B cell (primary cell): ENCODE measurements around the gene CHAT. TPM values are rescaled to one million over a fixed set of nuclear protein-coding genes. Genes with fewer than 3 reads are reported as not detected.

Experiments
- ATAC-seq: fragments of 200-7000 bp; cut with Tn5 transposase; one replicate; pipeline ENCODE4 v1.10.0; 2021; ENCODE audit warnings: low read depth, mild to moderate bottlenecking, moderate number of reproducible peaks, moderate library complexity
- CTCF ChIA-PET: fragments of 350-600 bp; sonication (Branson Sonifier 250); formaldehyde crosslinking; loops from one replicate; lab custom pipeline; 2021; ENCODE audit warnings: antibody characterized with exemption, inconsistent platforms; lab: Charles Lee
- POLR2A ChIA-PET: fragments of 350-600 bp; sonication (Branson Sonifier 250); formaldehyde crosslinking; loops from one replicate; lab custom pipeline; 2021; ENCODE audit warnings: antibody characterized with exemption; lab: Charles Lee
- DNase-seq: peaks from one replicate; pipeline ENCODE4 v3.0.0; 2013
- H2AFZ ChIP-seq: 2 replicates; pipeline ENCODE4 v1.6.1; 2012; ENCODE audit warnings: mild to moderate bottlenecking, low read depth, low read length; ENCODE audit not compliant: insufficient read depth, poor library complexity, severe bottlenecking
- H3K27ac ChIP-seq, 2 donors: 1 replicate in 1 of 2; 2 replicates in 1 of 2; pipeline ENCODE4 v1.5.1; 2012 to 2013; ENCODE audit warnings: low read length in 2 of 2, mild to moderate bottlenecking in 2 of 2, moderate library complexity in 1 of 2
- H3K27me3 ChIP-seq, 4 experiments: fragments of 200-600 bp in 1 of 4; sonication (generic) in 1 of 4; replicated peaks in 1 of 4; 1 replicate in 2 of 4; 2 replicates in 2 of 4; pipeline versions ENCODE4 v1.6.1 to v1.7.0; 2013 to 2016; ENCODE audit warnings: low read length in 3 of 4, mild to moderate bottlenecking in 2 of 4, mixed read lengths in 1 of 4, moderate library complexity in 1 of 4; ENCODE audit not compliant: insufficient read depth in 4 of 4, control insufficient read depth in 3 of 4; ENCODE audit errors: control extremely low read depth in 1 of 4
- H3K36me3 ChIP-seq, 2 experiments: replicated peaks in 1 of 2; 1 replicate in 1 of 2; 2 replicates in 1 of 2; pipeline versions ENCODE4 v1.6.1 to v1.7.1; 2013; ENCODE audit warnings: low read length in 1 of 2; ENCODE audit not compliant: insufficient read depth in 2 of 2, control insufficient read depth in 1 of 2; ENCODE audit errors: control extremely low read depth in 1 of 2, extremely low read depth in 1 of 2
- H3K4me1 ChIP-seq, 2 donors: fragments of 200-600 bp in 1 of 2; sonication (generic) in 1 of 2; 1 replicate in 1 of 2; 2 replicates in 1 of 2; pipeline versions ENCODE4 v1.5.1 to v1.6.1; 2013 to 2017; ENCODE audit warnings: low read length in 2 of 2; ENCODE audit not compliant: control insufficient read depth in 2 of 2, insufficient read depth in 2 of 2
- H3K4me2 ChIP-seq: replicated peaks from 2 replicates; pipeline ENCODE3; 2012; ENCODE audit warnings: mild to moderate bottlenecking, low read depth, low read length; ENCODE audit not compliant: poor library complexity, severe bottlenecking
- H3K4me3 ChIP-seq, 5 experiments: fragments of 200-600 bp in 1 of 5; sonication (generic) in 1 of 5; 1 replicate in 3 of 5; 2 replicates in 2 of 5; pipeline versions ENCODE4 v1.5.1 to v1.7.0; 2011 to 2016; ENCODE audit warnings: low read length in 4 of 5, mild to moderate bottlenecking in 4 of 5, low read depth in 2 of 5, control low read depth in 1 of 5, moderate library complexity in 1 of 5; ENCODE audit not compliant: insufficient read depth in 1 of 5; ENCODE audit errors: control extremely low read depth in 1 of 5, extremely low read depth in 1 of 5
- H3K79me2 ChIP-seq: fragments of 200-600 bp; sonication (generic); one replicate; pipeline ENCODE4 v1.6.0; 2016; ENCODE audit warnings: low read length; ENCODE audit not compliant: control insufficient read depth, insufficient read depth
- H3K9ac ChIP-seq: fragments of 200-600 bp; sonication (generic); 2 replicates; pipeline ENCODE4 v1.6.1; 2017; ENCODE audit warnings: mild to moderate bottlenecking, low read length, moderate library complexity
- H3K9me3 ChIP-seq, 3 donors: one replicate each; pipeline versions ENCODE4 v1.6.1 to v1.7.1; 2013; ENCODE audit warnings: low read length in 2 of 3; ENCODE audit not compliant: control insufficient read depth in 2 of 3, insufficient read depth in 1 of 3; ENCODE audit errors: control extremely low read depth in 1 of 3
- H4K20me1 ChIP-seq: 2 replicates; pipeline ENCODE4 v1.6.0; 2012; ENCODE audit warnings: mild to moderate bottlenecking, low read length; ENCODE audit not compliant: insufficient read depth, control insufficient read depth, poor library complexity, severe bottlenecking
- H3K27ac Mint-ChIP-seq: one replicate; pipeline ENCODE4 v1.8.0; 2021; ENCODE audit warnings: mixed read lengths
- H3K27me3 Mint-ChIP-seq: one replicate; pipeline ENCODE4 v1.8.0; 2021; ENCODE audit warnings: mixed read lengths
- H3K4me1 Mint-ChIP-seq: one replicate; pipeline ENCODE4 v1.8.0; 2021; ENCODE audit warnings: mixed read lengths
- H3K4me3 Mint-ChIP-seq: one replicate; pipeline ENCODE4 v1.8.0; 2021; ENCODE audit warnings: mixed read lengths
- H3K9me3 Mint-ChIP-seq: one replicate; pipeline ENCODE4 v1.8.0; 2022; ENCODE audit warnings: mixed read lengths; ENCODE audit not compliant: insufficient read depth
- CTCF ChIP-seq: fragments of 200-600 bp; IDR thresholded peaks from one replicate; pipeline ENCODE4 v1.8.0; 2022; ENCODE audit warnings: antibody characterized with exemption, mild to moderate bottlenecking
- EZH2 ChIP-seq: IDR thresholded peaks from 2 replicates; pipeline ENCODE4 v1.6.1; 2012; ENCODE audit warnings: borderline replicate concordance, low read depth, mild to moderate bottlenecking, moderate library complexity, low read length; ENCODE audit not compliant: insufficient read depth, poor library complexity, severe bottlenecking
- WGBS: methylation state at CpG from one replicate; pipeline ENCODE4 v1.1.5; 2013; ENCODE audit warnings: missing lambda C conversion rate; ENCODE audit not compliant: insufficient coverage; 5-methylcytosine and 5-hydroxymethylcytosine counted together
- intact Hi-C: fragments of 100-400 bp; cut with micrococcal nuclease; formaldehyde crosslinking; loops from one replicate; pipeline ENCODE4 v1.10.0; 2022
- polyA plus RNA-seq: library from polyadenylated mRNA; depleted of rRNA; stranded (reverse); fragments of >200 nt; gene quantifications from 2 replicates; pipeline ENCODE4 v1.2.3, GENCODE V29; 2012
- total RNA-seq, 2 donors: library from RNA; stranded (reverse); fragments of 120-200 nt in 1 of 2; gene quantifications; 1 replicate in 1 of 2; 2 replicates in 1 of 2; pipeline versions ENCODE4 v1.2.3 to v1.2.4, GENCODE V29; 2013 to 2022

CHAT gene
- total and polyA plus RNA-seq, 2 donors (not counting 1 experiment from before 2014, with no cell fraction given) = not detected

GRCh38 chr10:49587981-49588380, 25.9 kb upstream of the CHAT start:
- POLR2A ChIA-PET = no interaction called here
- no peaks in the 10 kb centered on the region for H3K4me1 ChIP-seq
- Mint-ChIP-seq H3K4me3 (no peak overlapping the region), H3K9me3 (peaks cover 6% of the 10 kb centered on the region), H3K4me1 (no peaks in the 10 kb centered on the region), H3K27me3 (peaks cover 32% of the 10 kb centered on the region), H3K27ac (no peak overlapping the region)
- intact Hi-C loops = no loop called here
- H3K4me3 ChIP-seq = no peak overlapping the region
- H3K4me2 ChIP-seq = no peak overlapping the region
- ATAC-seq = no peak
- no peak overlapping the region for H3K27ac ChIP-seq
- H3K27me3 ChIP-seq = peaks cover 0 to 8% (median 1%) of the 10 kb centered on the region in 4 experiments
- 78% methylated on average over 1 of the region's 4 CpGs for WGBS
- H3K9me3 ChIP-seq = peaks cover 0 to 3% (median 0%) of the 10 kb centered on the region in 3 donors
- CTCF ChIA-PET = no interaction called here
- H3K9ac ChIP-seq = no peak overlapping the region
- H4K20me1 ChIP-seq = no peaks in the 10 kb centered on the region
- no peak overlapping the region for H2AFZ ChIP-seq
- TF ChIP-seq EZH2 = no peak
- no peak for TF ChIP-seq CTCF
- H3K36me3 ChIP-seq = no peaks in the 10 kb centered on the region
- no peak for DNase-seq
- H3K79me2 ChIP-seq = no peaks in the 10 kb centered on the region

- ChIA-PET POLR2A (no interaction called here), CTCF (interaction anchor here (0.6 to 3.4 kb wide), 16 partner anchors 8 to 682 kb away, joined by 3 to 19 read pairs (median 5); partner anchors contain the start of gene ERCC6)
- Histone ChIP-seq H3K9ac (no peak overlapping the region), H2AFZ (no peak overlapping the region), H3K4me2 (no peak overlapping the region), H3K79me2 (no peaks in the 10 kb centered on the region), H3K4me3 (no peak overlapping the region), H3K36me3 (no peaks in the 10 kb centered on the region), H3K4me1 (peaks cover 0 to 2% of the 10 kb centered on the region in 2 donors), H3K9me3 (peaks cover 0 to 3% (median 0%) of the 10 kb centered on the region in 3 donors), H4K20me1 (no peaks in the 10 kb centered on the region), H3K27me3 (peaks cover 0 to 8% (median 1%) of the 10 kb centered on the region in 4 experiments), H3K27ac (no peak overlapping the region)
- H3K4me1 Mint-ChIP-seq = peaks cover 3% of the 10 kb centered on the region
- DNase-seq (peak; percentile 67), ATAC-seq (peak; percentile 79)
- WGBS = 44% methylated on average over 4 of the region's 9 CpGs
- TF ChIP-seq EZH2 = no peak
- peak; percentile 92 for TF ChIP-seq CTCF
- no peak overlapping the region for H3K4me3 Mint-ChIP-seq
- intact Hi-C loops = no loop called here
- H3K27me3 Mint-ChIP-seq = peaks cover 25% of the 10 kb centered on the region
- H3K9me3 Mint-ChIP-seq = peaks cover 6% of the 10 kb centered on the region
- no peak overlapping the region for H3K27ac Mint-ChIP-seq
Measured at GRCh38 chr10:49592726-49593563, 20.9 kb upstream of the CHAT start.
